Measurements from ENCODE around the gene DRC1.

DRC1 gene

GRCh38 chr2:26484579-26484978 is 82.9 kb downstream of the DRC1 start:
- H3K27ac ChIP-seq (ENCODE audit: low read depth, low read length, severe bottlenecking) = no peak overlapping the region
- H3K4me1 ChIP-seq (ENCODE audit: control insufficient read depth, insufficient read depth, low read length, poor library complexity, severe bottlenecking) = no peaks in the 10 kb centered on the region
- no peaks in the 10 kb centered on the region for H3K9me3 ChIP-seq (ENCODE audit: control insufficient read depth, low read length)
- H3K4me3 ChIP-seq (ENCODE audit: extremely low read depth, insufficient read depth, low read length, poor library complexity, severe bottlenecking) = no peak overlapping the region
- 80 to 90% methylated on average over 3 to 4 of the region's 4 CpGs for WGBS, 2 experiments (ENCODE audit: insufficient coverage in 2 of 2)
- H3K36me3 ChIP-seq (ENCODE audit: control insufficient read depth, insufficient read depth, low read length) = no peaks in the 10 kb centered on the region

- no peak overlapping the region for H3K27ac ChIP-seq (ENCODE audit: low read depth, low read length, severe bottlenecking)
- 100% methylated on average over 1 to 2 of the region's 2 CpGs for WGBS, 2 experiments (ENCODE audit: insufficient coverage in 2 of 2)
- H3K4me1 ChIP-seq (ENCODE audit: control insufficient read depth, insufficient read depth, low read length, poor library complexity, severe bottlenecking) = no peaks in the 10 kb centered on the region
- no peak overlapping the region for H3K4me3 ChIP-seq (ENCODE audit: extremely low read depth, insufficient read depth, low read length, poor library complexity, severe bottlenecking)
- H3K36me3 ChIP-seq (ENCODE audit: control insufficient read depth, insufficient read depth, low read length) = no peaks in the 10 kb centered on the region
- no peaks in the 10 kb centered on the region for H3K9me3 ChIP-seq (ENCODE audit: control insufficient read depth, low read length)
Observed at GRCh38 chr2:26485099-26485498, 83.4 kb downstream of the DRC1 start.

DNA sequence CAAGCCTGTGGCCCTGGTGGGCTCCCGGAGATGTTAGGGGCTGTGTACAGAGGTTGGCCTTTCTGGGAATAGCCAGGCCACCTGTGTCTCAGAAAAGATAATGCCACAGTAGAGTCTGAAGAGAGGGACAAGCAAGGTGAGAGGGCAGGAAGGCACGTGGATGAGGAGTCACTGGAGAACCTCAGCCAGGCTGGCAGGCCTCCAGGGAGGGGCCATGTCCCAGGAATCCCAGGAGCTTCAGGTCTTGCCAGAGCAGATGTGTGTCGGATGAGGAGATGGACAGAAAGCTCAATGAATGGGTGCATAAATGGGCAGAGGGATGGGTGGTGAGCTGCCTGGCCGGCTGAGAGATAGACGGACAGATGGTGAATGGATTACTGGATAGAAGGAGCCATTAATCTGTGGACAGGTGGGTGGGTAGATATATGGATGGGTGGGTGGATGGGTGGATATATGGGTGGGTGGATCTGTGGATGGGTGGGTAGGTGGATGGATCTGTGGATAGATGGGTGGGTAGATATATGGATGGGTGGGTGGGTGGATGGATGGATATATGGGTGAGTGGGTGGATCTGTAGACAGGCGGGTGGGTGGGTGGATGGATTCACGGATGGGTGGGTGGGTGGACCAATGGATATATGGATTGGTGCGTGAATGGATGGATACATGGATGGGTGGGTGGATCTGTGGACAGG is 84.2 kb downstream of the DRC1 start:
- Histone ChIP-seq H3K9me3 (ENCODE audit: control insufficient read depth, low read length) (no peaks in the 10 kb centered on the region), H3K4me1 (ENCODE audit: control insufficient read depth, insufficient read depth, low read length, poor library complexity, severe bottlenecking) (no peaks in the 10 kb centered on the region), H3K27ac (ENCODE audit: low read depth, low read length, severe bottlenecking) (no peak overlapping the region), H3K4me3 (ENCODE audit: extremely low read depth, insufficient read depth, low read length, poor library complexity, severe bottlenecking) (no peak overlapping the region), H3K36me3 (ENCODE audit: control insufficient read depth, insufficient read depth, low read length) (no peaks in the 10 kb centered on the region)
- 82 to 91% methylated on average over 7 to 8 of the region's 8 CpGs for WGBS, 2 experiments (ENCODE audit: insufficient coverage in 2 of 2)

DNA sequence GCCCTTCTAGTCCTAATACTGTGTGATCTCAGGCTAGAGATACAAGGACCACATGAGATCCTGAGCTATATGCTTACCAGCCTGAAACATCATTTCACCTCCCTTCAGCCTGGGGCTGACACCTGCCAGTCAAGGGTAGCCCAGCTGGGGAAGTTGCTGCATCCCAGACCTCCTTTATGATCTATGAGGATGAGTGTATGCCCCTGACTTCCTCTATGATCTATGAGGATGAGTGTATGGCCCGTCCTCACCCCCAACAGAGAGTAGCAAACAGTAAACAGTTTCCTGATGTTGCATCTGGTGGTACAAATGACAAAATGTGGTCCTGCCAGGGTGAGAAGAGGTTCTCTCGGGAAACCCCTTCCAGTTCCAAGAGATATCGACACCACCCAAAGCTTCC is 85.1 kb downstream of the DRC1 start:
- H3K36me3 ChIP-seq (ENCODE audit: control insufficient read depth, insufficient read depth, low read length) = no peaks in the 10 kb centered on the region
- H3K4me3 ChIP-seq (ENCODE audit: extremely low read depth, insufficient read depth, low read length, poor library complexity, severe bottlenecking) = no peak overlapping the region
- H3K9me3 ChIP-seq (ENCODE audit: control insufficient read depth, low read length) = no peaks in the 10 kb centered on the region
- no peaks in the 10 kb centered on the region for H3K4me1 ChIP-seq (ENCODE audit: control insufficient read depth, insufficient read depth, low read length, poor library complexity, severe bottlenecking)
- H3K27ac ChIP-seq (ENCODE audit: low read depth, low read length, severe bottlenecking) = no peak overlapping the region
- WGBS, 2 experiments (ENCODE audit: insufficient coverage in 2 of 2) = 100% methylated on average over 3 of the region's 3 CpGs

- no peaks in the 10 kb centered on the region for H3K4me1 ChIP-seq (ENCODE audit: control insufficient read depth, insufficient read depth, low read length, poor library complexity, severe bottlenecking)
- H3K9me3 ChIP-seq (ENCODE audit: control insufficient read depth, low read length) = no peaks in the 10 kb centered on the region
- H3K27ac ChIP-seq (ENCODE audit: low read depth, low read length, severe bottlenecking) = no peak overlapping the region
- no peaks in the 10 kb centered on the region for H3K36me3 ChIP-seq (ENCODE audit: control insufficient read depth, insufficient read depth, low read length)
- 88 to 94% methylated on average over 5 of the region's 5 CpGs for WGBS, 2 experiments (ENCODE audit: insufficient coverage in 2 of 2)
- H3K4me3 ChIP-seq (ENCODE audit: extremely low read depth, insufficient read depth, low read length, poor library complexity, severe bottlenecking) = no peak overlapping the region
Observed at GRCh38 chr2:26487192-26487591, 85.5 kb downstream of the DRC1 start.

GRCh38 chr2:26488463-26489212 is 86.9 kb downstream of the DRC1 start:
- H3K4me3 ChIP-seq (ENCODE audit: extremely low read depth, insufficient read depth, low read length, poor library complexity, severe bottlenecking) = no peak overlapping the region
- no peaks in the 10 kb centered on the region for H3K4me1 ChIP-seq (ENCODE audit: control insufficient read depth, insufficient read depth, low read length, poor library complexity, severe bottlenecking)
- H3K36me3 ChIP-seq (ENCODE audit: control insufficient read depth, insufficient read depth, low read length) = no peaks in the 10 kb centered on the region
- 96 to 97% methylated on average over 17 to 19 of the region's 20 CpGs for WGBS, 2 experiments (ENCODE audit: insufficient coverage in 2 of 2)
- no peaks in the 10 kb centered on the region for H3K9me3 ChIP-seq (ENCODE audit: control insufficient read depth, low read length)
- no peak overlapping the region for H3K27ac ChIP-seq (ENCODE audit: low read depth, low read length, severe bottlenecking)

DNA sequence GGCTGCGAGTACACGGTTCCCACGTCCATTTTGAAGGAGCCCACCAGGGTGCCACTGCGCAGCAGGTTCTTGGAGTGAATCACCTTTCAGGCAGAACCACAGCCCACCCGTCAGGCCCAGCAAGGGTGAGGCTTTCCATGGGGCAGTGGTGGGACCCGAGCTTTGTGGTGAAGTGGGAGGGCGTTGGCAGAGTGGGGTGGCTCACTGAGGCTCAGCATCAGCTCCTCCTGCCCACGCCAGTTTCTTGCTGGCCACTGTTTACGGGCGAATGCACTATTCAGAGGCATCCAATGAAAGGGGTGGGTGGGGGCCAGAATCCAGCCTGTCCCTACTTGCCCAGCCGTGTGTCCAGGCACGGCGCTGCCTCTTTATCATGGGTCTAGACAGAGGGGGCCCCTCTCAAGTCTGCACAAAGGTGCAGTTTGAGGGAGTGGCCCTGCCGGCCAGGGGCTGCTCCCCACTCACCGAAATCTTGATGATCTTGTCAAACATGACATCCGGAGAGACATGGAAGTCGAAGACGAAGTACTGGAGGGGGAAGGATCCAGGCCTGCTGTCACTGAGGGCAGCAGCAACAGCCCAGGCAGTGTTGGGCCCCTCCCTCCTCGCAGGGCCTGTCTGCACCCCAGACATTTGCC is 87.6 kb downstream of the DRC1 start:
- 87 to 91% methylated on average over 16 to 17 of the region's 19 CpGs for WGBS, 2 experiments (ENCODE audit: insufficient coverage in 2 of 2)
- Histone ChIP-seq H3K4me1 (ENCODE audit: control insufficient read depth, insufficient read depth, low read length, poor library complexity, severe bottlenecking) (no peaks in the 10 kb centered on the region), H3K9me3 (ENCODE audit: control insufficient read depth, low read length) (no peaks in the 10 kb centered on the region), H3K36me3 (ENCODE audit: control insufficient read depth, insufficient read depth, low read length) (no peaks in the 10 kb centered on the region), H3K27ac (ENCODE audit: low read depth, low read length, severe bottlenecking) (no peak overlapping the region), H3K4me3 (ENCODE audit: extremely low read depth, insufficient read depth, low read length, poor library complexity, severe bottlenecking) (no peak overlapping the region)

- peaks cover 4% of the 10 kb centered on the region for H3K4me1 ChIP-seq (ENCODE audit: control insufficient read depth, insufficient read depth, low read length, poor library complexity, severe bottlenecking)
- H3K9me3 ChIP-seq (ENCODE audit: control insufficient read depth, low read length) = no peaks in the 10 kb centered on the region
- 85 to 98% methylated on average over 5 to 8 of the region's 8 CpGs for WGBS, 2 experiments (ENCODE audit: insufficient coverage in 2 of 2)
- no peak overlapping the region for H3K4me3 ChIP-seq (ENCODE audit: extremely low read depth, insufficient read depth, low read length, poor library complexity, severe bottlenecking)
- no peak overlapping the region for H3K27ac ChIP-seq (ENCODE audit: low read depth, low read length, severe bottlenecking)
- H3K36me3 ChIP-seq (ENCODE audit: control insufficient read depth, insufficient read depth, low read length) = no peaks in the 10 kb centered on the region
Observed at GRCh38 chr2:26491563-26492167, 89.9 kb downstream of the DRC1 start.

GRCh38 chr2:26492749-26493515 is 91.2 kb downstream of the DRC1 start:
- Histone ChIP-seq H3K4me1 (ENCODE audit: control insufficient read depth, insufficient read depth, low read length, poor library complexity, severe bottlenecking) (peaks cover 4% of the 10 kb centered on the region), H3K36me3 (ENCODE audit: control insufficient read depth, insufficient read depth, low read length) (no peaks in the 10 kb centered on the region), H3K27ac (ENCODE audit: low read depth, low read length, severe bottlenecking) (no peak overlapping the region), H3K4me3 (ENCODE audit: extremely low read depth, insufficient read depth, low read length, poor library complexity, severe bottlenecking) (no peak overlapping the region), H3K9me3 (ENCODE audit: control insufficient read depth, low read length) (no peaks in the 10 kb centered on the region)
- WGBS, 2 experiments (ENCODE audit: insufficient coverage in 2 of 2) = 88 to 92% methylated on average over 6 to 7 of the region's 7 CpGs

DNA sequence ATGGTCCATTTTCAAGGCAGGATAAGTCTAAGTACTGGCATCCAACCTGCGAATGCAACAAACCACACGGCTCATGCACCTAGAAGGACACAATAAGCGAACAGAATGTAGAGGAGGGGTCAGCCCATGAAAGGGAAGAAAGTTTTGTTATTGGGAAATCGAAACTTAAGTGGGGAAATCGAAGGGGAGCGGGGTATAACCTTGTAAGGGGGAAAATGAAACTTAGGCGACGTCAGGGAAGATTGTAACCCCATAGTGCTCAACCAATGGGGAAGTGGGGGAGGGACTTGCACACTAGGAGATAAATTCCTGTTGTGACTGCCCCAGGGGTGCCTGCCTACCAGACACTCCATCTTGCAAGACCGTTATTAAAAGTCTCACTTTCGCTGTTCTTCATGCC is 91.8 kb downstream of the DRC1 start:
- Histone ChIP-seq H3K9me3 (ENCODE audit: control insufficient read depth, low read length) (no peaks in the 10 kb centered on the region), H3K4me3 (ENCODE audit: extremely low read depth, insufficient read depth, low read length, poor library complexity, severe bottlenecking) (no peak overlapping the region), H3K4me1 (ENCODE audit: control insufficient read depth, insufficient read depth, low read length, poor library complexity, severe bottlenecking) (peaks cover 4% of the 10 kb centered on the region), H3K27ac (ENCODE audit: low read depth, low read length, severe bottlenecking) (no peak overlapping the region), H3K36me3 (ENCODE audit: control insufficient read depth, insufficient read depth, low read length) (no peaks in the 10 kb centered on the region)
- 93 to 99% methylated on average over 7 of the region's 10 CpGs for WGBS, 2 experiments (ENCODE audit: insufficient coverage in 2 of 2)
